Neural progenitor cell (in vitro differentiated cells): Measurements from ENCODE around the gene SPTAN1. TPM values are rescaled to one million over a fixed set of nuclear protein-coding genes. Genes with fewer than 3 reads are reported as not detected.

Experiments
- DNase-seq: peaks from one replicate; pipeline ENCODE4 v3.0.0-alpha.2; 2016; ENCODE audit warnings: low spot score
- H2AFZ ChIP-seq: fragments of 200-600 bp; sonication (generic); replicated peaks from 2 replicates; pipeline ENCODE4 v1.6.1; 2016; ENCODE audit warnings: antibody characterized with exemption
- H3F3A ChIP-seq: fragments of 200-600 bp; sonication (generic); 2 replicates; pipeline ENCODE4 v1.6.1; 2016; ENCODE audit warnings: antibody characterized with exemption, low read depth
- H3K27ac ChIP-seq: fragments of 200-600 bp; sonication (generic); 2 replicates; pipeline ENCODE4 v1.5.1; 2016; ENCODE audit warnings: mild to moderate bottlenecking
- H3K27me3 ChIP-seq: fragments of 200-600 bp; sonication (generic); 2 replicates; pipeline ENCODE4 v1.6.1; 2016; ENCODE audit warnings: mild to moderate bottlenecking, moderate library complexity
- H3K36me3 ChIP-seq: fragments of 200-600 bp; sonication (generic); 2 replicates; pipeline ENCODE4 v1.5.1; 2016
- H3K4me1 ChIP-seq: fragments of 200-600 bp; sonication (generic); 2 replicates; pipeline ENCODE4 v1.6.1; 2016; ENCODE audit warnings: mixed run types
- H3K4me2 ChIP-seq: fragments of 200-600 bp; sonication (generic); 2 replicates; pipeline ENCODE4 v1.6.1; 2016
- H3K4me3 ChIP-seq: fragments of 200-600 bp; sonication (generic); 2 replicates; pipeline ENCODE4 v1.5.1; 2016
- H3K79me2 ChIP-seq: fragments of 200-600 bp; sonication (generic); 2 replicates; pipeline ENCODE4 v1.6.1; 2016; ENCODE audit warnings: low read depth
- H3K9ac ChIP-seq: fragments of 200-600 bp; sonication (generic); 2 replicates; pipeline ENCODE4 v1.6.1; 2016
- H3K9me3 ChIP-seq: fragments of 200-600 bp; sonication (generic); 2 replicates; pipeline ENCODE4 v1.5.1; 2016; ENCODE audit warnings: low read depth
- H4K20me1 ChIP-seq: fragments of 200-600 bp; sonication (generic); 2 replicates; pipeline ENCODE4 v1.6.1; 2016; ENCODE audit warnings: low read depth
- H3K27ac Mint-ChIP-seq: 3 replicates; pipeline ENCODE4 v1.8.0; 2021; ENCODE audit warnings: mixed read lengths
- H3K27me3 Mint-ChIP-seq: 2 replicates; pipeline ENCODE4 v1.8.0; 2022; ENCODE audit warnings: low read depth, mild to moderate bottlenecking, inconsistent platforms, moderate library complexity, mixed read lengths; ENCODE audit not compliant: insufficient read depth
- H3K36me3 Mint-ChIP-seq: 3 replicates; pipeline ENCODE4 v1.8.0; 2021; ENCODE audit warnings: mixed read lengths
- H3K4me1 Mint-ChIP-seq: 3 replicates; pipeline ENCODE4 v1.8.0; 2021; ENCODE audit warnings: mixed read lengths
- H3K4me3 Mint-ChIP-seq: 3 replicates; pipeline ENCODE4 v1.8.0; 2021; ENCODE audit warnings: mild to moderate bottlenecking, moderate library complexity, mixed read lengths
- H3K9me3 Mint-ChIP-seq: 3 replicates; pipeline ENCODE4 v1.8.0; 2020; ENCODE audit warnings: mixed read lengths
- CTCF ChIP-seq: fragments of 200-600 bp; sonication (generic); IDR thresholded peaks from 2 replicates; pipeline ENCODE4 v1.5.1; 2017; ENCODE audit warnings: antibody characterized with exemption, mild to moderate bottlenecking
- EZH2 ChIP-seq: fragments of 200-600 bp; sonication (generic); IDR thresholded peaks from 2 replicates; pipeline ENCODE4 v1.6.1; 2017; ENCODE audit warnings: antibody characterized with exemption, mild to moderate bottlenecking, moderate library complexity
- EZH2phosphoT487 ChIP-seq: fragments of 200-600 bp; sonication (generic); IDR thresholded peaks from 2 replicates; pipeline ENCODE4 v1.6.1; 2017; ENCODE audit warnings: antibody characterized with exemption
- total RNA-seq: library from RNA; depleted of rRNA; stranded (reverse); fragments of >200 nt; gene quantifications from 2 replicates; pipeline ENCODE4 v1.2.3, GENCODE V29; 2015; ENCODE audit warnings: low replicate concordance

Gene SPTAN1
- total RNA-seq, 1 donor from 2014 or later = 112 TPM

DNA sequence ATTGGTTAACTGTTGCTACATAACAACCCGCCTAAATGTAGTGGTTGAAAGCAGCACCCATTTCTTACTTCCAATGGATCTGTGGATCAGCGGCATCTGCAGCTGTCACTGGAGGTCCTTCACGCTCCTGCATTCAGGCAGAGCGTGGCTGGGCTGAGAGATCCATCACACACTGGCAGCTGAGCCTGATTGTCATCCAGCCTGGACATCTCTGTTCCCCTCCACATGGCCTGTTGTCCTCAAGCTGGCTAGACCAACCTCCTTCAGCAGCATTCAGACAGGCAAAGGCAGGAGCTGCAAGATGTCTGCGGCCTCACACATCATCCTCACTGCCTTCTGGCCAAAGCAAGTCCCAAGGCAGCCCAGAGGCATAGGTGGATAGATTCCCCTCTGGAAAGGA is 67.4 kb downstream of the SPTAN1 start:
- TF ChIP-seq EZH2phosphoT487 = no peak
- TF ChIP-seq EZH2 = no peak
- no peak for TF ChIP-seq CTCF
- Histone ChIP-seq H4K20me1 (no peaks in the 10 kb centered on the region), H3K4me3 (no peak overlapping the region), H3K9ac (no peak overlapping the region), H3K9me3 (no peaks in the 10 kb centered on the region), H3K4me2 (no peak overlapping the region), H2AFZ (no peak overlapping the region), H3F3A (no peaks in the 10 kb centered on the region), H3K36me3 (no peaks in the 10 kb centered on the region), H3K79me2 (no peaks in the 10 kb centered on the region), H3K27me3 (no peaks in the 10 kb centered on the region), H3K4me1 (no peaks in the 10 kb centered on the region), H3K27ac (no peak overlapping the region)
- no peak for DNase-seq
- H3K27ac Mint-ChIP-seq = no peak overlapping the region
- H3K4me3 Mint-ChIP-seq = no peak overlapping the region
- H3K27me3 Mint-ChIP-seq = peaks cover 2% of the 10 kb centered on the region
- H3K9me3 Mint-ChIP-seq = no peaks in the 10 kb centered on the region
- H3K4me1 Mint-ChIP-seq = no peaks in the 10 kb centered on the region
- H3K36me3 Mint-ChIP-seq = peaks cover 38% of the 10 kb centered on the region

DNA sequence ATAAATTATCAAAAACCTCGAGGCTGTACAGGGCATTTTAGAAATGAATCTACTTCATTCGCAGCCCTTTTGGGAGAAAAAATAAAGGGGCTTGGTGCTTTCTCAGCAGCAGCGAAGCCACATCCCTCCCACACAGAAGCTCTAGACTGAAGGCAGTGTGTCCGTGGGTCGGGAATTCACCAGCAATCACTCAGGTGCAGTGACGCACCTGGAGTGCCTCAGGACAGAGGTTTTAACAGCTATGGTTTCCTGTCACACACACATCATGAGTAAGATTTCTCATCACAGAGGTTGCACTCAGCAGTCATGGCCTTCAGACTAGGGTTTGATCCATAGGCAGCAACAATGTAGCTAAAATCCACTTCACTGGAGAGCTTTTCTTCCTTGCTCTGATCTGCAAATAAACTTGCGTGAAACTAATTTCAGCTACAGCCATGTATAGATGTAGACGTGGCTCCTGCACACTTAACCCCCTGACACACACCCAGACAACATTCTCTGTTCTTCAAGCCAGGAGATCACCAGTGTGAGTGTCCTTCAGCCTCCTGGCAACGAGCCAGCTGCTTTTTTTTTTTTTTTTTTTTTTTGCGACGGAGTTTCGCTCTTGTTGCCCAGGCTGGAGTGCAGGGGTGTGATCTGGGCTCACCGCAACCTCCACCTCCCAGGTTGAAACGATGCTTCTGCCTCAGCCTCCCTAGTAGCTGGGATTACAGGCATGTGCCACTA is 69.5 kb downstream of the SPTAN1 start:
- H3K27me3 Mint-ChIP-seq = peaks cover 4% of the 10 kb centered on the region
- Histone ChIP-seq H3K27ac (no peak overlapping the region), H2AFZ (no peak overlapping the region), H3K27me3 (no peaks in the 10 kb centered on the region), H3K79me2 (no peaks in the 10 kb centered on the region), H3K9ac (no peak overlapping the region), H3K4me1 (no peaks in the 10 kb centered on the region), H3K4me2 (no peak overlapping the region), H3F3A (no peaks in the 10 kb centered on the region), H3K4me3 (no peak overlapping the region), H3K9me3 (no peaks in the 10 kb centered on the region), H4K20me1 (no peaks in the 10 kb centered on the region), H3K36me3 (no peaks in the 10 kb centered on the region)
- no peak overlapping the region for H3K27ac Mint-ChIP-seq
- no peak for DNase-seq
- H3K9me3 Mint-ChIP-seq = no peaks in the 10 kb centered on the region
- TF ChIP-seq CTCF (no peak), EZH2 (no peak), EZH2phosphoT487 (no peak)
- H3K36me3 Mint-ChIP-seq = peaks cover 45% of the 10 kb centered on the region
- no peaks in the 10 kb centered on the region for H3K4me1 Mint-ChIP-seq
- H3K4me3 Mint-ChIP-seq = no peak overlapping the region

- peaks cover 3% of the 10 kb centered on the region for H4K20me1 ChIP-seq
- no peak for DNase-seq
- no peak overlapping the region for H3K27ac Mint-ChIP-seq
- no peaks in the 10 kb centered on the region for H3K4me1 ChIP-seq
- no peak overlapping the region for H3K4me2 ChIP-seq
- H3K36me3 ChIP-seq = no peaks in the 10 kb centered on the region
- H3K79me2 ChIP-seq = no peaks in the 10 kb centered on the region
- no peaks in the 10 kb centered on the region for H3K27me3 ChIP-seq
- no peak overlapping the region for H3K4me3 ChIP-seq
- no peaks in the 10 kb centered on the region for H3K9me3 Mint-ChIP-seq
- H3F3A ChIP-seq = no peaks in the 10 kb centered on the region
- H3K36me3 Mint-ChIP-seq = peaks cover 40% of the 10 kb centered on the region
- H3K9me3 ChIP-seq = no peaks in the 10 kb centered on the region
- no peak overlapping the region for H3K27ac ChIP-seq
- H3K9ac ChIP-seq = no peak overlapping the region
- no peak for TF ChIP-seq EZH2
- TF ChIP-seq EZH2phosphoT487 = no peak
- no peak for TF ChIP-seq CTCF
- peaks cover 3% of the 10 kb centered on the region for H3K4me1 Mint-ChIP-seq
- no peak overlapping the region for H2AFZ ChIP-seq
- H3K27me3 Mint-ChIP-seq = peaks cover 4% of the 10 kb centered on the region
- no peak overlapping the region for H3K4me3 Mint-ChIP-seq
Observed at GRCh38 chr9:128624566-128624965, 72.2 kb downstream of the SPTAN1 start.
